ENCODE results near the gene WDR82.

Gene WDR82

GRCh38 chr3:52221563-52222318, 56.7 kb downstream of the WDR82 start:
- DNase-seq: peak in 1 of 2 experiments; percentile 69

GRCh38 chr3:52221141-52221562, 57.3 kb downstream of the WDR82 start:
- no peak for DNase-seq

GRCh38 chr3:52220380-52221026, 57.9 kb downstream of the WDR82 start:
- peak; percentile 95 to 96 for DNase-seq

GRCh38 chr3:52218937-52219650, 59.4 kb downstream of the WDR82 start:
- DNase-seq: no peak

GRCh38 chr3:52218454-52218853, 60.0 kb downstream of the WDR82 start:
- peak in 1 of 2 experiments; percentile 56 for DNase-seq

- DNase-seq: no peak
These were observed 60.4 kb downstream of the WDR82 start for GRCh38 chr3:52218026-52218425.

- no peak for DNase-seq
These were observed 61.0 kb downstream of the WDR82 start for GRCh38 chr3:52217409-52217805.

GRCh38 chr3:52216585-52217408, 61.7 kb downstream of the WDR82 start:
- peak in 1 of 2 experiments; percentile 68 for DNase-seq

- no peak for DNase-seq
These were observed 63.1 kb downstream of the WDR82 start for GRCh38 chr3:52215351-52215750.

GRCh38 chr3:52213901-52214300, 64.5 kb downstream of the WDR82 start:
- no peak for DNase-seq

GRCh38 chr3:52213005-52213404, 65.4 kb downstream of the WDR82 start:
- DNase-seq: no peak

- DNase-seq: no peak
These were observed 67.1 kb downstream of the WDR82 start for GRCh38 chr3:52211268-52211891.

GRCh38 chr3:52210550-52211046, 67.9 kb downstream of the WDR82 start:
- DNase-seq: no peak

- DNase-seq: no peak
These were observed 68.4 kb downstream of the WDR82 start for GRCh38 chr3:52210037-52210436.

GRCh38 chr3:52208556-52208955, 69.9 kb downstream of the WDR82 start:
- no peak for DNase-seq

- DNase-seq: no peak
These were observed 72.6 kb downstream of the WDR82 start for GRCh38 chr3:52205727-52206372.
